Transverse colon (tissue), 4 donors: Measurements from ENCODE around the gene MACROH2A1. TPM values are rescaled to one million over a fixed set of nuclear protein-coding genes. Genes with fewer than 3 reads are reported as not detected.

Experiments used
- DNase-seq: peaks from one replicate; pipeline ENCODE4 v3.0.0-alpha.2; 2019
- H3K27ac ChIP-seq, 4 donors: fragments of 200-600 bp; sonication (generic); 2 replicates each; pipeline ENCODE4 v1.5.1; 2016 to 2018; ENCODE audit warnings: inconsistent platforms in 4 of 4
- H3K27me3 ChIP-seq: fragments of 200-600 bp; sonication (generic); 2 replicates; pipeline ENCODE4 v1.5.1; 2017; ENCODE audit warnings: inconsistent platforms
- H3K36me3 ChIP-seq, 4 donors: fragments of 200-600 bp; sonication (generic); 2 replicates each; pipeline ENCODE4 v1.5.1; 2017 to 2019; ENCODE audit warnings: inconsistent platforms in 4 of 4
- H3K4me1 ChIP-seq, 4 donors: fragments of 200-600 bp; sonication (generic); 2 replicates each; pipeline ENCODE4 v1.5.1; 2017 to 2020; ENCODE audit warnings: inconsistent platforms in 4 of 4
- H3K4me3 ChIP-seq, 4 donors: fragments of 200-600 bp; sonication (generic); 1 replicate in 1 of 4; 2 replicates in 3 of 4; pipeline versions ENCODE4 v1.5.1 to v1.6.1; 2017 to 2019; ENCODE audit warnings: inconsistent platforms in 4 of 4
- H3K9me3 ChIP-seq, 2 donors: fragments of 200-600 bp; sonication (generic); 2 replicates each; pipeline ENCODE4 v1.5.1; 2017 to 2019; ENCODE audit warnings: inconsistent platforms in 2 of 2
- CTCF ChIP-seq, 5 experiments: fragments of 200-600 bp in 3 of 5; fragments of 450-650 bp in 2 of 5; sonication (generic) in 3 of 5; IDR thresholded peaks; 1 replicate in 2 of 5; 2 replicates in 3 of 5; pipeline ENCODE4 v1.5.1; 2016 to 2017; ENCODE audit warnings: antibody characterized with exemption in 5 of 5, inconsistent platforms in 3 of 5, mild to moderate bottlenecking in 2 of 5, moderate library complexity in 1 of 5
- EP300 ChIP-seq: sonication (generic); formaldehyde crosslinking; IDR thresholded peaks from one replicate; pipeline ENCODE4 v1.6.1; 2017; ENCODE audit warnings: antibody characterized with exemption, low read depth
- POLR2A ChIP-seq: fragments of 450-650 bp; IDR thresholded peaks from one replicate; pipeline ENCODE4 v1.6.1; 2016; ENCODE audit warnings: antibody characterized with exemption, mild to moderate bottlenecking, moderate library complexity
- POLR2AphosphoS5 ChIP-seq, 3 donors: sonication (generic); formaldehyde crosslinking; IDR thresholded peaks; one replicate each; pipeline ENCODE4 v1.6.1; 2016; ENCODE audit warnings: antibody characterized with exemption in 3 of 3
- WGBS, 2 donors: methylation state at CpG; one replicate each; pipeline ENCODE4 v1.1.5; 2018; ENCODE audit warnings: low coverage in 1 of 2; 5-methylcytosine and 5-hydroxymethylcytosine counted together
- in situ Hi-C, 4 donors: fragments of 200-750 bp; cut with MboI; loops; one replicate each; pipeline versions ENCODE4 v1.15.0 to v1.15.1; 2017; ENCODE audit warnings: low sequenced_read_pairs in 3 of 4, low pct_ligation_motif_present in 1 of 4, low pct_unique_long_range_greater_than_20kb in 1 of 4
- intact Hi-C: fragments of 100-400 bp; cut with DNase I; formaldehyde crosslinking; loops from one replicate; pipeline ENCODE4 v1.15.1; 2023; ENCODE audit warnings: low total_unique reads
- total RNA-seq, 4 donors: library from RNA; depleted of rRNA; stranded (reverse); fragments of >200 nt; gene quantifications; one replicate each; pipeline ENCODE4 v1.1.0, GENCODE V29; 2016

Gene MACROH2A1
- total RNA-seq, 4 donors from 2014 or later: 190 to 348 (median 314) TPM

- DNase-seq: no peak
- H3K27ac ChIP-seq: no peak overlapping the region
- H3K36me3 ChIP-seq: peaks cover 0 to under 1% (median 0%) of the 10 kb centered on the region in 4 donors
- WGBS, 2 donors: 90 to 96% methylated on average over 2 of the region's 2 CpGs
- in situ Hi-C loops (no loop called here), intact Hi-C loops (no loop called here)
- peaks cover 21 to 53% (median 35%) of the 10 kb centered on the region in 4 donors for H3K4me1 ChIP-seq
- H3K9me3 ChIP-seq: no peaks in the 10 kb centered on the region
- H3K4me3 ChIP-seq: no peak overlapping the region
- no peak for TF ChIP-seq POLR2AphosphoS5 (IDR thresholded peaks at IDR 0.05)
- no peak for TF ChIP-seq POLR2A
- TF ChIP-seq EP300: no peak
- no peak for TF ChIP-seq CTCF (IDR thresholded peaks at IDR 0.05)
- no peaks in the 10 kb centered on the region for H3K27me3 ChIP-seq
These were observed 36.9 kb downstream of the MACROH2A1 start for GRCh38 chr5:135362102-135362501.

GRCh38 chr5:135360278-135361274, 38.5 kb downstream of the MACROH2A1 start:
- intact Hi-C loops (no loop called here), in situ Hi-C loops (no loop called here)
- peak overlapping the region in 2 of 4 donors; percentile 41 to 43 for H3K27ac ChIP-seq
- no peak for DNase-seq
- H3K4me1 ChIP-seq: peaks cover 17 to 55% (median 34%) of the 10 kb centered on the region in 4 donors
- no peak overlapping the region for H3K4me3 ChIP-seq
- no peaks in the 10 kb centered on the region for H3K36me3 ChIP-seq
- H3K27me3 ChIP-seq: no peaks in the 10 kb centered on the region
- H3K9me3 ChIP-seq: no peaks in the 10 kb centered on the region
- TF ChIP-seq EP300 (no peak), POLR2AphosphoS5 (IDR thresholded peaks at IDR 0.05) (no peak), CTCF (IDR thresholded peaks at IDR 0.05) (no peak), POLR2A (no peak)
- 69 to 70% methylated on average over 3 to 16 of the region's 16 CpGs for WGBS, 2 donors

GRCh38 chr5:135359374-135360165, 39.5 kb downstream of the MACROH2A1 start:
- WGBS, 2 donors: 67 to 73% methylated on average over 6 to 8 of the region's 8 CpGs
- in situ Hi-C loops: no loop called here
- no peak for TF ChIP-seq EP300
- no peak for TF ChIP-seq POLR2A
- no peak for TF ChIP-seq CTCF (IDR thresholded peaks at IDR 0.05)
- Histone ChIP-seq H3K27ac (peak overlapping the region in 1 of 4 donors; percentile 41), H3K4me3 (no peak overlapping the region), H3K27me3 (no peaks in the 10 kb centered on the region), H3K9me3 (no peaks in the 10 kb centered on the region), H3K4me1 (peaks cover 7 to 53% (median 30%) of the 10 kb centered on the region in 4 donors), H3K36me3 (no peaks in the 10 kb centered on the region)
- DNase-seq: no peak
- intact Hi-C loops: loop anchor here (5.0 kb wide), 1 partner anchor 38 kb away; the partner anchor contains the start of gene MACROH2A1

GRCh38 chr5:135357685-135358084, 41.3 kb downstream of the MACROH2A1 start:
- in situ Hi-C loops: no loop called here

More at GRCh38 chr5:135357685-135358084, 41.3 kb downstream of the MACROH2A1 start:
- Histone ChIP-seq H3K36me3 (no peaks in the 10 kb centered on the region), H3K9me3 (no peaks in the 10 kb centered on the region), H3K27ac (peak overlapping the region in 1 of 4 donors; percentile 72), H3K27me3 (no peaks in the 10 kb centered on the region), H3K4me3 (no peak overlapping the region), H3K4me1 (peaks cover 5 to 50% (median 25%) of the 10 kb centered on the region in 4 donors)
- intact Hi-C loops: loop anchor here (5.0 kb wide), 1 partner anchor 40 kb away; the partner anchor contains the start of gene MACROH2A1
- TF ChIP-seq CTCF (IDR thresholded peaks at IDR 0.05) (no peak), POLR2A (no peak), EP300 (no peak), POLR2AphosphoS5 (IDR thresholded peaks at IDR 0.05) (no peak)
- no peak for DNase-seq
